ENCODE measurements around the gene CDC42. TPM values are rescaled to one million over a fixed set of nuclear protein-coding genes. Genes with fewer than 3 reads are reported as not detected.

Gene CDC42
- total and polyA plus RNA-seq, 2 of the 4 experiments (the other 2 are of a cell fraction), result 162 to 609 TPM

DNA sequence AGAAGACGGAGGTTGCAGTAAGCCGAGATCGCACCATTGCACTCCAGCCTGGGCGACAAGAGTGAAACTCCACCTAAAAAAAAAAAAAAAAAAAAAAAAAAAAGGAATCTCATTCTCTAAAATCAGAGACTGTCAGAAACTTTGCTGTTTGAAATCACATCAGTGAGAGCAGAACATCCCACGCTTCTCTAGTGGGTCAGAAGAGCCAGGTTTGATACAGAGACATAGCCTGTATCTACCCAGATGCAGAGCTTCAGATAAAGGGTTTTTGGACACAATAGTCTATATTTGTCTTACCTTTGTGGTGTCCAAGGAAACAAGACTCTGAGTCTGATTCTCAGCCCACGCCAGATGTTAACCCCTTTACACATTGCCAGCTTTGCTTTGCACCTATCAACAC is 31.4 kb upstream of the CDC42 start:
- dilution Hi-C loops (cut with HindIII; ENCODE audit: low sequenced_read_pairs, unreplicated experiment), result no loop called here
- Histone ChIP-seq H4K20me1 (ENCODE audit: insufficient read depth, low read length) (peaks cover 3% of the 10 kb centered on the region; the same call in 1 of the 2 replicates), H2BK15ac (ENCODE audit: low read depth, low read length) (no peak overlapping the region), H3K27ac (ENCODE audit: insufficient read depth, low read length) (no peak overlapping the region), H2AK9ac (replicated peaks; ENCODE audit: low read depth, low read length, poor library complexity) (no peak overlapping the region), H2BK5ac (ENCODE audit: low read depth, low read length, poor library complexity, severe bottlenecking) (no peak overlapping the region), H3K9ac (ENCODE audit: low read depth, low read length) (no peak overlapping the region), H3K23ac (ENCODE audit: low read depth, low read length) (no peak overlapping the region), H3K27me3 (ENCODE audit: control insufficient read depth, insufficient read depth, low read length) (no peaks in the 10 kb centered on the region), H3K4me1 (ENCODE audit: control insufficient read depth, insufficient read depth, low read length) (peaks cover 4% of the 10 kb centered on the region), H3K9me1 (ENCODE audit: insufficient read depth, low read length) (peaks cover 14% of the 10 kb centered on the region), H3K4ac (ENCODE audit: low read depth, low read length) (no peak overlapping the region), H3K4me3 (ENCODE audit: insufficient read depth, low read depth, low read length) (no peak overlapping the region), H4K5ac (ENCODE audit: low read depth, low read length) (no peak overlapping the region), H2BK120ac (ENCODE audit: low read depth, low read length) (no peak overlapping the region), H3K36me3 (ENCODE audit: control insufficient read depth, insufficient read depth, low read length) (no peaks in the 10 kb centered on the region), H3K9me3 (ENCODE audit: control insufficient read depth, insufficient read depth, low read length) (no peaks in the 10 kb centered on the region), H2AK5ac (ENCODE audit: low read depth, low read length) (no peak overlapping the region), H3K56ac (ENCODE audit: extremely low read depth, insufficient read depth, low read length) (no peak overlapping the region), H4K91ac (ENCODE audit: insufficient read depth, low read depth, low read length) (no peak overlapping the region), H3K18ac (ENCODE audit: low read depth, low read length) (no peak overlapping the region), H3K79me1 (ENCODE audit: low read depth in 1 of 2, low read length in 2 of 2) (peaks cover 0 to 18% of the 10 kb centered on the region in 2 experiments; a peak in 2 of 4 replicates), H3K14ac (replicated peaks; ENCODE audit: low read depth, low read length) (no peak overlapping the region), H3K4me2 (ENCODE audit: low read depth, low read length) (no peak overlapping the region), H2BK20ac (ENCODE audit: low read depth, low read length) (no peak overlapping the region), H4K8ac (ENCODE audit: low read depth in 2 of 2, low read length in 2 of 2) (no peak overlapping the region), H2AFZ (replicated peaks; ENCODE audit: low read length, poor library complexity) (no peak overlapping the region)
- no peak for ATAC-seq (ENCODE audit: low read depth)
- in situ Hi-C loops (cut with MboI; ENCODE audit: low sequenced_read_pairs), result no loop called here
- no peak for DNase-seq
- intact Hi-C loops (cut with micrococcal nuclease), result loop anchor here (10.0 kb wide), 1 partner anchor 394 kb away; no protein-coding TSS in a partner anchor
- TF ChIP-seq, protein P1, sequence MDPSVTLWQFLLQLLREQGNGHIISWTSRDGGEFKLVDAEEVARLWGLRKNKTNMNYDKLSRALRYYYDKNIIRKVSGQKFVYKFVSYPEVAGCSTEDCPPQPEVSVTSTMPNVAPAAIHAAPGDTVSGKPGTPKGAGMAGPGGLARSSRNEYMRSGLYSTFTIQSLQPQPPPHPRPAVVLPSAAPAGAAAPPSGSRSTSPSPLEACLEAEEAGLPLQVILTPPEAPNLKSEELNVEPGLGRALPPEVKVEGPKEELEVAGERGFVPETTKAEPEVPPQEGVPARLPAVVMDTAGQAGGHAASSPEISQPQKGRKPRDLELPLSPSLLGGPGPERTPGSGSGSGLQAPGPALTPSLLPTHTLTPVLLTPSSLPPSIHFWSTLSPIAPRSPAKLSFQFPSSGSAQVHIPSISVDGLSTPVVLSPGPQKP (IDR thresholded peaks at IDR 0.05; ENCODE audit: borderline replicate concordance, low read depth, low read length), result no peak
- TF ChIP-seq SMC3 (IDR thresholded peaks at IDR 0.05; ENCODE audit: low read depth, low read length), result no peak
- TF ChIP-seq MAZ (IDR thresholded peaks at IDR 0.05; ENCODE audit: borderline replicate concordance, low read depth, low read length), result no peak
- no peak for TF ChIP-seq CHD1 (IDR thresholded peaks at IDR 0.05; ENCODE audit: low read depth, low read length)
- TF ChIP-seq FOS (IDR thresholded peaks at IDR 0.05; ENCODE audit: low read depth, low read length), result no peak
- CTCF ChIA-PET, result no interaction called here
- WGBS, 2 experiments (ENCODE audit: extremely low coverage in 2 of 2, insufficient read length in 1 of 2), result no CpG with 5 or more reads among the region's 6 CpGs
- no TSS peak for BruUV-seq (replicated peaks)
- POLR2A ChIA-PET (ENCODE audit: unreplicated experiment), result no interaction called here

Measured in IMR-90 (cell line).